GM21528 (cell line): ENCODE results near the gene COQ8A.
"Not testable (repeated sequence)": the region's sequence is repeated elsewhere in the genome, so short reads cannot be mapped to it uniquely, and the experiment has no call there.

Experiments
- ATAC-seq: cut with Tn5 transposase; IDR thresholded peaks from one replicate; pipeline ENCODE4 v1.9.1; 2021; ENCODE audit warnings: mild to moderate bottlenecking, moderate library complexity; ENCODE audit not compliant: unreplicated experiment, low FRiP score

COQ8A gene

GRCh38 chr1:226920446-226920894, 19.6 kb upstream of the COQ8A start:
- no peak for ATAC-seq

- ATAC-seq = no peak
Observed at GRCh38 chr1:226921504-226921903, 18.6 kb upstream of the COQ8A start.

- ATAC-seq = not testable (repeated sequence)
Observed at GRCh38 chr1:226929260-226930111, 10.6 kb upstream of the COQ8A start.

GRCh38 chr1:226934483-226935237, 5.4 kb upstream of the COQ8A start:
- ATAC-seq = no peak

GRCh38 chr1:226937940-226938725, 2.0 kb upstream of the COQ8A start:
- no peak for ATAC-seq

GRCh38 chr1:226938903-226939437, 1.1 kb upstream of the COQ8A start:
- no peak for ATAC-seq

GRCh38 chr1:226939438-226940028, 561 bp upstream of the COQ8A start:
- peak; percentile 47 for ATAC-seq

- ATAC-seq = no peak
Observed at GRCh38 chr1:226940806-226941067, 643 bp downstream of the COQ8A start.

GRCh38 chr1:226942392-226942791, 2.3 kb downstream of the COQ8A start:
- no peak for ATAC-seq

- ATAC-seq = no peak
Observed at GRCh38 chr1:226943156-226943555, 3.1 kb downstream of the COQ8A start.

GRCh38 chr1:226943927-226944326, 3.8 kb downstream of the COQ8A start:
- no peak for ATAC-seq

- ATAC-seq = no peak
Observed at GRCh38 chr1:226945106-226945857, 5.2 kb downstream of the COQ8A start.

- no peak for ATAC-seq
Observed at GRCh38 chr1:226945858-226946245, 5.8 kb downstream of the COQ8A start.

GRCh38 chr1:226946285-226946684, 6.2 kb downstream of the COQ8A start:
- ATAC-seq = no peak

GRCh38 chr1:226946841-226947240, 6.7 kb downstream of the COQ8A start:
- no peak for ATAC-seq

- ATAC-seq = no peak
Observed at GRCh38 chr1:226948051-226948450, 8.0 kb downstream of the COQ8A start.

GRCh38 chr1:226948480-226948879, 8.4 kb downstream of the COQ8A start:
- ATAC-seq = no peak

- no peak for ATAC-seq
Observed at GRCh38 chr1:226948996-226949395, 8.9 kb downstream of the COQ8A start.

- ATAC-seq = no peak
Observed at GRCh38 chr1:226949401-226949800, 9.3 kb downstream of the COQ8A start.

GRCh38 chr1:226950316-226950715, 10.2 kb downstream of the COQ8A start:
- ATAC-seq = no peak
